Activated gamma-delta T cell treated with Interleukin-2 at 50 U/mL for 16 hours (primary cell): Measurements from ENCODE around the gene MTUS2.

Experiments used
- DNase-seq: peaks from one replicate; pipeline ENCODE4 v3.0.0-alpha.2; 2020

Gene MTUS2

DNA sequence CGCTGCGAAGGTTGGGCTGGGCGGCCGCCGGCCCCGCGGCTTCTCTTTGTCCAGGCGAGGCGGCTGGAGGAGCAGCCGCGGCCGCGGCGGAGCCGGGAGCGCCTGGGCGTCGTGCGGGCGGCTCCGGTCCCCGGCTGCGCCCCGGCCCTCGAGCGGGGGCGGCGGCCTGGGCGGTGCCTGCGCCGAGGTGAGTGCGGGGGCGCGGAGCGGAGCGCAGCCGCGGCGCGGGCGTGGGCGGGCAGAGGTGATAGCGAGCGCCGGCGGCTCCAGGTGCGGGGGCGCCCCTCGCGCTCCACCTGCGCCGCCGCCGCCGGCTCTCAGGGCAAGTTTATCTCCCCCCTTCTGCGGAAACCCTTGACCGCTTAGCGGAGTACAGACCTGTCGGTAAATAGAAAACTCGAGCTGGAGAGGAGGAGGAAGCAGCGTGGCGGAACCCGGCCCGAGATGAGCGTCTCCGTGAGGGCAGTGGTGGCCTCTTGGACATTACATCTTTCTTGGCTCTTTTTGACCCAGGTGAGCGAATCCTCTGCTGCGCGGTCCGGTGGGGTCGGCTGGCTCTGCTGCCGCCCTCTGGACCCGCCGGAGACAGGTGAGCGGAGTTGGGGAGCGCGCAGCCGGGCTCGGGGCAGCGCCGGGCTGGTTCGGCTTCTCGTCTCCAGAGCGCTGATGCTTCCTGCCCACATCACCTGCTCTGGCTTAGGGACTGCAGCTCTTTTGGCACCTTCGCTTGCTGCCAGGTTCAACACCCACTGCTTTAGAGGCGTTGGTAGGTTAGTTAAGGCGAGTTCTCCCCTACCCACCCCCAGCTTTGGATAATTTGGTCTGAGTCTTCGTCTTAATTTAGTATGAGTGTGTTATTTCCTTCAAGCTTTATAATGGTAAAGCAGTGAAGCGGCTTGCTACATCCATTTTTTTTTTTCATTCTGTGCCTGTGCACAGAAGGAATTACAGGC lies at the start of gene MTUS2:
Gene MTUS2, plus strand, starts transcription at position 241 of the 953 bp plus-strand sequence.
- no peak for DNase-seq

DNA sequence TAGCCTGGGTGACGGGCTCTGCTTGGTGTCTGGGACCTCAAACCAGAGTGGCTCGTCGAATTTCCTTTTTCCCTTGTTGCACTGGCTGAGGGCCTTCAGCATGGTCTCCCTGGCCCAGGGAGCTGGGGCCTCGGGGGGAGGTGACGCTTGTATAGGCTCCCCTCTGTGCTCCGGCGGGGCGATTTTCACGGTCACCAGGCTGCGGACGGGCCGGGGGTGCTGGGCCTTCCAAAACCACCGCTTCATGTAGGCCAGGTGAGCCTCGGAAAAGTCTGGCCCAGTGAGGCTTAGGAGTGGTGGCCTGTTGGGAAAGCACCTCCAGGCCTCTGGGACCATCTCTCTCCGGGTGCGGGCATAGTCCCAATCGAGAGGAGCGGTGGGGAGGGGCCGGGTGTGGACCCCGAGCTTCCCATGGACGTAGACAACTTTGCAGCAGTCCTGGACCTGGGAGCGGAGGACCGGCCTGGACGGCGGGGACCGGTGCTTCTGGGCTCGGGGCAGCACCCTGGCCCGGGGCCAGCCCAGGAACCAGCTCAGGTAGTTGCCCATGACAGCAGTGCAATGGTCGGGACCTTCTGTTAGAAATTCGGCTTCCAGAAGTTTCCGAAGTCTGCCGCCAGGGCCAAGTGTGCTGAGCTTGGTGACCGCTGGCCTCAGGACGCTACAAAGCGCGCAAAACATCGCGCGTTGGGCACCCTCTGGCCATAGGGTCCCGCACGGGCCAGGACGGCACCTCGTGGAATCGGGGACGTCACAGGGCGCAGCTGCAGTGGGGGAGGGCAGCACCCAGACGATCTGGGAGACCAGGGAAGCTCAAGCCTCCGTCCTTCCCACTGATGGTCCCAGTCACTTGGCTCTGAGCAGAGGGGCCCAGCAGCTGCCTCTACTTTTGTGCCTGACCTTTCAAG lies 41.6 kb upstream of the MTUS2 start:
- DNase-seq = no peak

- DNase-seq = no peak
These were observed 27.1 kb upstream of the MTUS2 start for GRCh38 chr13:28792992-28793391.

DNA sequence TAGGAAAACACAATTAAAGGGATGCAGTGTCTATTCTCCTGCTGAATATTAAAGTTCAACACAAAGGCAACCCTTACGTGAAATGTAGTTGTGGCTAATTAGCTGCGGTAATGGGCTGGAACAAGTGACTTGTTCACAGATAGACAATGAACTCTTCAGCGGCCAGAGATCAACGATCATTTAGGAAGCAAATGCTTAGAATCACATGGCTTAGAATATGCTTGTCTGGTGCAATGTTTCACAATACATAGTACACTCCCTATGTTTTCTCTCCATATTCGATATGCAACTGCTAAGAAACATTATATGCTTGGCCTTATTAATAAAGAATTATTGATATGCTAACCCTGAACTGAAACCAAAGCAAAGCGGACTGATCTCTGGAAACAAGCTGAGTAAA lies 25.7 kb upstream of the MTUS2 start:
- no peak for DNase-seq

DNA sequence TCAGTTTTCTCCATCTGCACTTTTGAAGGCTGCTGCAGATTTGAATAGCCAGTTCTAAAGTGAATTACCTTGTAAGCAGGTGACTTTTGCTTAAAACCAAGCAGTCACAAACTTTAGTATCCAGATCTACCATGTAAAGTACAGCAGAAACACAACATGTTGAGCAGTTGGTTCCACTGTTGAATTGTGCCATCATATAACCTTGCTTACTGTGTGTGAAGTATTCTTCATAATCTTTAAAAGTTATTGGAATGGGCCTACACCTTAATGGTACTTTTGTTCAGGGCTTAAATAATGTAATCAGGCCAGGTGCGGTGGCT lies 23.2 kb upstream of the MTUS2 start:
- no peak for DNase-seq

DNA sequence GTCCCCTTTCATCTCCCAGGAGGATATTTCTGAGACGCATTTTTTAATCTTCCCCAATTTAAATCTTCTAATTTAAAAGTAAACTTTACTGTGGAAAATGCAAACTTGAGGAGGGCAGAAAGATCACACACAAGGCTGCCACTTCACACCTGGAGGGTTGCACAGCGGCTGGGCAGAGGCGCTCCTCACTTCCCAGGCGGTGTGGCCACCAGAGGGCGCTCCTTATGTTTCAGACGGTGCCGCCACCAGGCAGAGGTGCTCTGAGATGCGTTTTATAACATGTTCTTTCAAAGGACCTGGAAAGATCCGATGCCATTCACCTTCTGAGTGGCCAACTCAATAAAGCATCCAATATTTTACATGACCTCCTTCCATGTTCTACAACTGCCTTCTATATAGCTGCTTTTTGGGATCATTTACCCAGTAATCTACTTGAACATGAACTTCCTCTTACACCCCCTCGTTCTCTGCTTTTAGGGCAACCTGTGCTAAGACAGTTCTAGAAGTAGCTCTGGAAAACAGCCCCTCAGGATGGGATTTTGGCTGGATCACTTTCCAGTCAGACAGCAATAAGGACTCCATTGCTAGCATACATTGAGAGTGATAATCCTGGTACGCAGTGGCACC lies 14.8 kb upstream of the MTUS2 start:
- DNase-seq = no peak

- no peak for DNase-seq
These were observed 2.9 kb upstream of the MTUS2 start for GRCh38 chr13:28817204-28817603.

DNA sequence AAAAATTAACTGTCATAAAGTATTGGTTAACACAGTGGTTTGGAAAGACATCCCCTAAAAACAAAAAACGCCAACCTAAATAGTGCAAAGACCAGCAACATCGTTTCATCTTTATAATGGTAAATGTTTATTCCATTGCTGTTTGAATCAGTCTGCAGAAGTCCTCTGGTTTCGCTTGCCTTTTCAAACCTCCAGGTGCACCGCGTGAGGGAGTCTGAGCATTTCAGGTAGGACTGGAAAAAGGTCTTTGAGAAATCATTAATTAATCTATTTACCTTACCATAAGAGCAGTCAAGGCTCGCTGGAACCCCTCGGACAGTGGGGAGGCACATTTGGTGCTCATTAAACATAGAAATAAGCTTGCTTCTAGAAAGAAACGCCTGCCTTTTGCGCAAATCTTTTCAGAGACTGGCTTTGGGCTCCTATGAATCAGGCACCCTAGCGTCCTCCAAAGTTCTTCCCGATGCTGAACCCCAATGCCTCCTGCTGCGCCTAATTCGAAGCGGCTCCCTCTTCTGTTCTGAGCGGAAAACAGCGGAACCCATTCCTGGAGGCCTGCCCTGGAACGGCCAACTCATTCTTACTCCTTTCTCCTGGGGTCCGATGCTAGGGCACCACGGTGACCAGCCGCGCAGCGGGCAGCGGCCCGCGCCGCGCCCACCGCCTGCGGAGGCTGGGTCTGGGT lies 951 bp upstream of the MTUS2 start:
- no peak for DNase-seq

DNA sequence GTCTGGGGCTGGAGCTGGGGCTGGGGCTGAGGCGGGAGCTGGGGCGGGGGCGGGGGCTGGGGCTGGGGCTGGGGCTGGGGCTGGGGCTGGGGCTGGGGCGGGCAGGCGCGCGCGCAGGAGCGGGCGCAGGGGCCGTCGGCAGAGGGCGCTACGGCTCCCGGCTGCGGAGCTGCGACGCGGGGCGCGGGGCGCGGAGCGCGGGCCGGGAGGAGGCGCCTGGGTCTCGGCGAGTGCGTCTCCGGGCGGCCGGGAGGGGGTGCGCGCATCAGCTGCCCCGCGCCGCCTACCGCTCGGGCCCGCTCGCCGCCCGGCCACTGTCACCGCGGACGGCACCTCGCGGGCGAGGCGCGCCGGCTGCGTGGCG lies 422 bp upstream of the MTUS2 start:
- no peak for DNase-seq

- no peak for DNase-seq
These were observed 2.0 kb downstream of the MTUS2 start for GRCh38 chr13:28822151-28822550.

DNA sequence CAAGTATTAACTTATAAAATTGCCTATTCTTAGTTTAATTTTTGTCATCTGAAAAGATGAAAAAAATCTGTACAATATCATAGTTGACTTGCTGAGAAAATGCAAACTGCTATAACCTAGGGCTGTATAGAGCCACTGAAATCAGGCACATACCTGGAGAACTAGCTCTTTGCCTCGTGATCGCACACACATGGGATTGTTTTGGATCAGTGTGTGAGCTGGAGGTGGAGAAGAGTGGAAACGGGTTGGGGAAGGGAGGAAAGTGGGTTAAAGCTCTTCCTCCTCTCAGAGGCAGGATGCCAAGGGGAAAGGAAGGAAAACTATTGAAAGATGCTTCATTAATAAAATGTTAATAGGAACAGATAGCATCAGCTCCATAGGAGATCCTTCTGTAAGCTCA lies 2.7 kb downstream of the MTUS2 start:
- DNase-seq = no peak

DNA sequence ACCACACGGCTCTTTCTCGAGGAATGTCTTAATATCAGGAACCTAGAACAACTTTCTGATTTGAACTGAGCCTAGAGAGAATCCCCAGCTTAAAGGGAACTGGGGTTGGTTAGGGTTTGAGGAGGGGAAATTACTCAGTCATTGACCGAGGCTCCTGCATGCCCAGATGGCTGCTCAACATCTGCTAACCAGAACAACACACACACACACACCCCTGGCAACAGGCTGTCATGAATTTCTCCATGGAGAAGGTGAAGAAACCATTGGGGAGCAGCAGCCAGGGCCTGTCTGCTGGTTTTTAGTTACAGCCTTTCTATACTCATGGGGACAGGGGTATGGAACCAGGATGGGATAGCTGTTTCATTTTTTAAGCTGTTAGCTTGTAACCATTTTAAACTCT lies 5.2 kb downstream of the MTUS2 start:
- no peak for DNase-seq

GRCh38 chr13:28826368-28826767 lies 6.2 kb downstream of the MTUS2 start:
- no peak for DNase-seq

GRCh38 chr13:28830580-28830979 lies 10.4 kb downstream of the MTUS2 start:
- DNase-seq = no peak

DNA sequence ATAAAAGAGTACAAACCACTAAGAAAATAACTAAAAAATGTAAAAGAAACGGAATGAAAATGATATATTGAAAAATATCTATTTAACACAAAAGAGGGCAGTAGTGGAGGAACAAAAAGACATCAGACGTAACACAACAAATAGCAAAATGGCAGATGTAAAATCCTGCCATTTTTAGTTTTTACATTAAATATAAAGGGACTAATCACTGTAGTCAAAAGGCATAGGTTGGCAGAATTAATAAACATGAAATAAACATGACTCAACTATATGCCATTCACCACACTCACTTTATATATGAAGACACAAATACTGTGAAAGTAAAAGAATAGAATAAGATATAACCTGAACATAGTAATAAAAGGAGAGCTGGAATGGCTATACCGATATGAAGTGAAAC lies 11.0 kb downstream of the MTUS2 start:
- DNase-seq = no peak

- DNase-seq = no peak
These were observed 17.0 kb downstream of the MTUS2 start for GRCh38 chr13:28837111-28837510.

DNA sequence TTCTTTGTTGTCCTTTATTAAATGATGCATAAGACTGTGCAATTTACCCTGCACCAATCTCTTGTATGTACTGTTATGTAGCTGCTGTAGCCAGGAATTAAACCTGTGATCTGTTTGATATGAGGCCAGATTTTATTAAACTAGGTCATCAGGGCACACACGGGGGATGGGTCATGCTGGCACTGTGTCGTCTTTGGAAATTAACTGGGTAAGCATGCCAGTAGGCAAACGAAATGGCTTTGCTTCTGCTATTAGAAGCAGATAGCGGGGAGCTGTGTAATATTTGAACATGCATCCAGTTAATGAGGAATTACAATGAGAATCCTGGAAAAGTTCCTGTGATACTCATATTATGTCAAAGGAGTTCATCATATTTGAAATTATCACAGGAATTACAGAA lies 23.5 kb downstream of the MTUS2 start:
- DNase-seq = no peak

GRCh38 chr13:28849441-28849840 lies 29.3 kb downstream of the MTUS2 start:
- no peak for DNase-seq

- DNase-seq = no peak
These were observed 30.1 kb downstream of the MTUS2 start for GRCh38 chr13:28850226-28850625.

- no peak for DNase-seq
These were observed 31.3 kb downstream of the MTUS2 start for GRCh38 chr13:28851422-28851821.

GRCh38 chr13:28854657-28855056 lies 34.5 kb downstream of the MTUS2 start:
- DNase-seq = no peak

GRCh38 chr13:28856287-28856686 lies 36.1 kb downstream of the MTUS2 start:
- no peak for DNase-seq

DNA sequence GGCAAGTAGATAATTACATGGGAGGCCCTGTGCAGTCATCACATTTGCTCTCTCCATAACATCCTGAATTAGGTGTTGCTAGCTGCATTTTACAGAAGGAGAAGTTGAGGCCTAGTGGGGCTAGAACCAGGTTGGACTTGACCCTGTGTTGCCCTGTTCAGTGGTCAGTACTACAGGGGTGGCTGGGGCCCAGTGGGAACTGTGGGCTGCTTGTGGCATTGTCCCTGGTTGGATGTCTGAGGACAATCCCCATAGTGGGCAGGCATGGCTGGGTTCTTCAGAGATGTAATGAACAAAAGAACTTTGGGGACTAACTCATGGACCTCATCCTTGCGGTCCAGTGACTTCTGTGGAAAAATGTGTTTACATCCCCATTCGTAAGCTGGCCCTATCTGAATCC lies 38.9 kb downstream of the MTUS2 start:
- DNase-seq = no peak
